HG03520 (cell line): ENCODE measurements around the gene CRP.
"Not testable (repeated sequence)": the region's sequence is repeated elsewhere in the genome, so short reads cannot be mapped to it uniquely, and the experiment has no call there.

ENCODE experiments used
- ATAC-seq: cut with Tn5 transposase; IDR thresholded peaks from one replicate; pipeline ENCODE4 v1.9.1; 2021; ENCODE audit warnings: mild to moderate bottlenecking, moderate library complexity; ENCODE audit not compliant: unreplicated experiment

Gene CRP, protein sequence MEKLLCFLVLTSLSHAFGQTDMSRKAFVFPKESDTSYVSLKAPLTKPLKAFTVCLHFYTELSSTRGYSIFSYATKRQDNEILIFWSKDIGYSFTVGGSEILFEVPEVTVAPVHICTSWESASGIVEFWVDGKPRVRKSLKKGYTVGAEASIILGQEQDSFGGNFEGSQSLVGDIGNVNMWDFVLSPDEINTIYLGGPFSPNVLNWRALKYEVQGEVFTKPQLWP

DNA sequence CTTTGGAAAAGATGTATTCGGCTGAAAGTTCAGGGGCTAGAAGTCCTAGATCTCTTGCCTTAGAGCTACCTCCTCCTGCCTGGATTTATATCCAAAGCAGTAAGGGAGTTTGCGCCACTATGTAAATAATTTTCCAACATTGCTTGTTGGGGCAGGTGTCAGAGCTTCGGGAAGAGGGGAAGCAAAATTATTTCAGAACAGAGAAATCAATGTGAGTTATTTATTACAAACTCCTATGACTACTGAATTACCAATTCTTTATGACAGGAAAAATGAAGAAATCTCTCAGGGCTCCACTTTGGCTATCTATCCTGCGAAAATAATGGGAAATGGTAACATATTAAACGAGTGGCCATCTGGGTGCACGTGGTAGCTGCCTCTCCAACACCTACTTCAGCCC, at the start of gene CRP:
Gene CRP, minus strand, starts transcription at position 61 of the 400 bp plus-strand sequence. CDS start 104 bp downstream, outside the sequence.
- ATAC-seq: no peak

DNA sequence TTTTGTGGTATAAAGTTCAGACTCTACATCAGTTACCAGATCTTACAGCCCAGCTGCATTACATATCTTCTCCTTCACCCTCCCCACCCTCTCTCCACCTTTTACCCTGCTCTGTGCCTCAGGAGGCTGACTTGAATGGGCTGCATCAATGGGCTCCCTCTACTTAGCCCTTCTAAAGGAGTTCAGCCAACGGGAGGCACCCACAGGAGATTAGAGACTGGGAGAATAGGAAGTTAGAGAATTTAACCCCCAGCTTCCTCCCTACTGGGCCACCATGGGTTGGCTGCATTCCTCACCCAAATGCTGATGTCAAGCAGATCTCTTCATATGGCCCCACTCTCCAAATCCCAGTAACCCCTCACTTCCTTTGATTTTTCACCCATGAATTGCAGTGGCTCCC, 49.3 kb upstream of the CRP start:
- no peak for ATAC-seq

DNA sequence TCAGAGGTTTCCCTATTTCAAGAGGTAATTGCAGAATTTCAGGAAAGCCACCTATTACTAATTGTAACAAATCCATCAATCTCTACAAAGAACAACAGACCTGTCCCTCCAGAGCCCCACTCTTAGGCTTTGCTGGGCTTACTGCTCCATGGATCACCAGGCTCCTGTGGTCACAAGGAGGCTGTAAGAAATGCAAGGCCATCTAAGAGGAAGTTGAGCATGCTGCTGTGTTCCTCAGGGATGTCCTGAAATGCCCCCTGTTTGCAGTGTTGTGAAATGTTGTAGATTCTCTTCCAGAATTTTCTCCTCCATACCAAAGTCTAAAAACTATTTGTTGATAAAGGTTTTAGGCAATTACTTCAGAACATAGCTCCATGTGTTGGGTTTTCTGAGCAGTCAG, 42.0 kb upstream of the CRP start:
- no peak for ATAC-seq

DNA sequence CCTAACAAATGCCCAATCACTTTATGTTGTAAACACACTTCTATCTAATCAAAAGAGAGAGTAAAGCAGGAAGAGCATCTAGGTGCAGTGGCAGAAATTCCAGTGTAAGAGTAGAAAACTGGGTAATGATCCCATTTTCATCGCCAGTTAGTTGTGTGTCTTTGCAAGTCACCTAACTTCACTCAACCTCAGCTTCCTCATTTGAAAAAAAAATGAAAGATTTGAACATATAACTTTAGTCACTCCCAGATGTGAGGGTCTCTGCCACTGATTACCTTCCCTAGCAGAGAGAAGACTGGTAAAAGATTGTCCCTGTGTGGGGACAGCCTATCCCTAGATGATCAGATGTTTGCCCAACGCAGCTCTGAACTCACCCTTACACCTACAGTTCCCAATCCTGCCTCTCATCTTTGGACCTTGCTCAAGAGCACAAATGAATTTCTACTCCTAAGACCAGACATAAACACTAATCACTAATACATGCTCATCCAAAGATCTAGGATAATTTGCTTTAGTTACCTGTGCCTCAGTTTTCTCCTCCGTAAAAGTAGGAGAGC, 41.1 kb upstream of the CRP start:
- ATAC-seq: no peak

DNA sequence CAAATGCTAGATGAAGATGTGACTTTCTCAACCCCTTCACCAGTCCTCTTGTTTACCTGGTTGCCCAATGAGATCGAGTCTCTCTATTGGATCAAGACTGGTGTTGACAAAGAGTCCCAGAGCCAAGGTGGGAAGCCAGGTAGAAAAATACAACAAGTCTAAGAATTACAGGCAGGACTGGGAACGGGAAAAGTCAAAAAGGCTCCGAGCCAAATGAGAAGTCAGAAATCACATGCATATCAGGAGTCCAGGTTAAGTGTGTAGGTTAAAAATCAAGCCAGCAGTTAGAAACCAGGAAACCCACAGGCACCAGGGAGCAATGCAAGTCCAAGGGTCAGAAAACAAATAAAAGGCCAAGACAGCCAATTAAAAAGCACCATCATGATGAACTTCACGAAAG, 39.0 kb upstream of the CRP start:
- no peak for ATAC-seq

DNA sequence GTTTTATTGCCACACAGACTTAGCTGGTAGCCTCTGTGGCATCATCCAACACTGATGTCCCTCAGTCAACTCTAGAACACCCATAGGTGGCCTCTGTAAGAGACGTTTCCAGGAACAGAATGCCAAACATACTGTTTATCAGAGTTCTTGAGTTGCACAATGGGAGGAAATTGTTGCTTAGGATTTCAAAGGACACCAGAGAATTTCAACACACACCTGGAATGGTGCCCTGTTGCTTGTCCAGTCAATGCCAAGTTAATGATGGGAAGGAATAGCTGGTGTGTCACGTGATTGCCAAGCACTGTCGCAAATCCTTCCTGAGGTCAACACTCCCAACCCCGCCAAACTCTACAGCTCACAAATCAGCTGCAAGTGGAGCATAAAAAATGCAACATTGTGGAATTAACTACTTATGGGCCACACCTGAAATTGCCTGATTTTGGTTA, 37.8 kb upstream of the CRP start:
- no peak for ATAC-seq

DNA sequence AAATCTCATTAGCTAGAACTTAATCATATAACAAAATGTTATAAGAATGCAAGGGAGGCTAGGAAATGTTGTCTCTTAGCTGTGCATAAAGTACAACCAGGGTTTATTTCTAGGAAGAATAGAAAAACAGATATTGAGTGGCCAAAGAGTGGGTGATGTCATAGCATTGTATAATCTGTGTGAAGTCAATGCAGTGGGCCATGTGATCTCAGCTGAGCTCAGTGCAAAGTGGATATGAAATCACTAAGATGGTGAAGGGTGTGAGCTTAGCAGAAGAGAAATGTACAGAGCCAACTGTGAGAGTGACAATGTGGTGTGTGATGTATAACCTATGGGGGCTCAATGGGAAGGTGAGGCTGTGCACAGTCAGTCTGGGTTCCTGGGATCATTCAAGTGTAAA, 36.6 kb upstream of the CRP start:
- no peak for ATAC-seq

DNA sequence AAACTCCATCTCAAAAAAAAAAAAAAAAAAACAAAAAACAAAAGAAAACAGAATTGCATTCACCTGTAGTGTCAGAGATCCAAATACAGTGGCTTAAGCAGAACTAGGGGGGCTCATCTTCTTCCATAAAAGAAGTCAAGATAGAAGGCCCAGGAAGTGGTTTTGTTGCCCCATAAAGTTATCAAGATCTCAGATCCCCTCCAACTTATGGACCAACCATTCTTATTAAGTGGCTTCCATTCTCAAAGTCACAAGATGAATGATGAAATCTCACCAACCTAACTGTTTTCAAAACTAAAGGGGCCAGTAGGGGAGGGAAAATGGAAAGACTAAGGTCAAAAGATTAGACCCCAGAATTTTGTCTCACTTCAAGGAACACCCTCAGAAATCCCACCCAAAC, 36.2 kb upstream of the CRP start:
- no peak for ATAC-seq

DNA sequence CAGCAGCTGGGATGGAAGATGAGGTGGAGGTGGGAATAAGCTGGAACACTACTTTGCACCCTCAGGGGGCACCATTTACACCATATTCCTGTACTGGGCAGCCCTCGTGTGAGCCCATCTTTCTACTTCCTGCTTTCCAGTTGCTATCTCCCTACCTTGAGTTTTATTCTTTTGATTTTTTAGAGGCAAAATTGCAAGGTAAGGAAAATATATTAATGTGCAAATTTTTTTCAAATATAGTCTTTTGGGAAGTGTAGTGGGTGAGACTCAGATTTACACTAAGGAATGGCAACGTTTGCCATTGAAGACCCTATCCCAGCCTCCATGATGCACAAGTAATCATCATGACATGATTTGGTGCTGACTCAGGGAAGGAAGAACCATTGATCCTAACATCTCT, 35.2 kb upstream of the CRP start:
- ATAC-seq: no peak

DNA sequence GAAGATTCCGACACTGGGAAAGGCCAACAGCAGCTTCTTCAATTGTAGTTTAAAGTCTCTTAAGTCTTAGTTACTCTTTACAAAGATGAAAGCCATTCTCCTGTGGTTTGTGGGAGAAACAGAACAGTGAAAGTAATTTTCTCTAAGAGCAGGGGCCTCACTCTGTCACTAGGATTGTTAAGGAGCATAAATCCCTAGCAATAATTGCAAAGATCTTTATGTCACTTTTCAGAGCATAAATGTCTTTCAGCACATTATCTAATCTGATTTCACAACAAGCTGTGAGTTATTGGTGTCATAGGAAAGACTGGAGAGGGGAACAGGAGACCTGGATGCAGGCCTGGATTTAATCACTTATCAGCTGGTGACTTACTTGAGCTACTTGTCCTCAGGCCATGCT, 34.0 kb upstream of the CRP start:
- no peak for ATAC-seq

DNA sequence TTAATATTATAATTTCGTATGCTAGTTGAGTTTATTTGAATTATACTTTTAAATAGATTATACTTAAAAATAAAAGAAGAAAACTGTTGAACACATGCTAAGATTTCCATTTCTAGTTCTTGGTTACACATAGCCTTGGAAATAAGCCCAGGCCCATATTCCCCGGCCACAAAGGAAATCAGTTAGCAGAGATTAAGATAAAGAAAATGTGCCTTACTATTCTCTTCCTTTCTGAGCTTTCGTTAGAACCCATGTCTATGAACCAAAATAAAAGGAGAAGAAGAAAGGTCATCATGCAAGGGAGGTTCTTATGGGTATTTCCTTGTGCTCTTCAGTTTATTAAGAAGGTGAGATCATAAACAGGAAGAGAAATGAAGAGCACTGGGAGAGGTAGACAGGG, 32.3 kb upstream of the CRP start:
- no peak for ATAC-seq

DNA sequence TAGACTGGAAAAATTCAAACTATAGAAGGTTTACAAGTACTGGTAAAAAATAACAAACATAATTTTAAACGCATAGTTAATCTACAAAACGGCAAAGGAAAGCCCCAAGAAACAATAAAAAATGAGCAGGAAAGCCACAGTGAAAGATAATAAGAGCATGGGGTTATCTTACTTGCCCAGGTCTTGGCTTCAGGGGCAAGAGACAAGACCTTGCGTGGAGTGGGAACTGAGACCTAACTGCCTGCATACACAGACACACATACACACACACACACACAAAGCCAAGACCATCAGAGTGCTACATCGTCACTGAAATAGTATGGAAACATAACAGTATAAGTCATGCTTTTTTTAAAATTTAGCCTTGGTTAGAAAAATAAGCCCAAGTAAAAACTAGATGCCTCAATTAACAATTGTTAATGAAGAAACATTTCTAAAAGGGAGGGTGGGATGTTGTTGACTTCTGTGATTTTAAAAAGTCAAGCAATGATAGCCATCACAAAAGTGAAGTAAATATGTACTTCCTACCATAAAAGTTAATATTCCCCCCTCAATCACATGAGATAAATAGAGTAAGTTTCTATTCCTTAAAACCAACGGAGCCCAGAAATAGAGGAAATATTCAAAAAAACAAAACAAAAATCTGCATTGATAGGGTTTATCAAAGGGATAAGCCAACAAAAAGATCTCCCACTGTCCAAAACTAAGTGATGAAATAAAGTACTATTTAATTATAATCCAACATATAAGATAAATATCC, 29.4 kb upstream of the CRP start:
- ATAC-seq: no peak

DNA sequence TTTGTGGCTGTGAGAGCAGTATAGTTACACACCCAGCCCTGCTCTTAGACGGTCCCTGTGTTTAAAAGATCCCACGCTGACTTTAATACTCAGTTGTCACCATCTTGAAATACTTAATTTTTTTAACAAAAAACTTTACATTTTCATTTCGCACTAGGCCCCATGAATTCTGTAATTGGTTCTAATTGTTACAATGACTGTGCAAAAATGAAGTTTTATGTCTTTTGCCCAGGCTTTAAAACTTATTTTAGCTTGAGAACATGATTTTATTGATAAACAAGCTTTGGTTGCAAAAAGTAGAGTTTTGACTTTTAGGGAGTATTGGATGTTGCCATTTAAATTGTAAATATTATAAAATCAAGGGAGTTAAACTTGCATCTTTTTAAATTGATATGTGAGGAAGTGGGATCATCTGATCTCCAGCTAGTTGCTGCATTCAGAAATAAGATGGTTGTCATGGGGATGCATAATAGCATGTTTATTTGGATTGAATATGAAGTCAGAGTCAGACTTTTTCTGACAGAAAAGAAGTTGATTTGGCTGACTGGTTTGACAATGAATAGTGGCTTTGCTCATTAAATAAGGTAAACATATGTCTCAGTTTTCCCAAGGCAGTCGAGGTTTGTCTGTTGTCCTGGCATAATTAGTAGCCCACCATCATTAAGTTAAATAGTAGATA, 23.0 kb upstream of the CRP start:
- no peak for ATAC-seq

DNA sequence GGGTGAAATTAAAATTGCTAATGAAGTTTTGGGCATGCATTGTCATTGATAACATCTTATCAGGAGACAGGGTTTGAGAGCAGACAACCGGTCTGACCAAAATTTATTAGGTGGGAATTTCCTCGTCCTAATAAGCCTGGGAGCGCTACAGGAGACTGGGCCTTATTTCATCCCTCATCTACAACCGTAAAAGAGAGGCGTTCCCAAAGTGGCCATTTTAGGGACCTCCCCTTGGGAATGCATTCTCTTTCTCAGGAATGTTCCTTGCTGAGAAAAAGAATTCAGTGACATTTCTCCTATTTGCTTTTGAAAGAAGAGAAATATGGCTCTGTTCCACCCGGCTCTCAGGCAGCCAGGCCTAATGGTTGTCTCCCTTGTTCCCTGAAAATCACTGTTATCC, 8.8 kb upstream of the CRP start:
- not testable (repeated sequence) for ATAC-seq

DNA sequence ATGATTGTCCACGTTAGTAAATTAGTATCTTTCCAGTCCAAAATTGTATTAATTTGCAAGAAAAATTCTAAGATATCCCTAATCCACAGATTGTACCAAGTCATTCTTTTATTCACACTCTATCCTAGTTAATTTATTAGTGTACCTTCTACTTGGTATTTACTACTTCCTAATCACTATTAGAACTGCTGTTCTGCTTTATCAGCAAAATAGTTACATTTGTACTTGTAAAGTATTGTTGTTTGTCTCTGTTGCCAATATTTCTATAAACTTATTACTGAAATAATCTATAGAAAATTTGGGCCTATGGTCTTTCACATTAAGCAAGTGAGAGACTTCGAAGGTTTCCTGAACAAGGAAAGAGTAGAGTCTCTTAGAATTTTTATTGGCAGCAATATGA, 5.6 kb upstream of the CRP start:
- no peak for ATAC-seq

DNA sequence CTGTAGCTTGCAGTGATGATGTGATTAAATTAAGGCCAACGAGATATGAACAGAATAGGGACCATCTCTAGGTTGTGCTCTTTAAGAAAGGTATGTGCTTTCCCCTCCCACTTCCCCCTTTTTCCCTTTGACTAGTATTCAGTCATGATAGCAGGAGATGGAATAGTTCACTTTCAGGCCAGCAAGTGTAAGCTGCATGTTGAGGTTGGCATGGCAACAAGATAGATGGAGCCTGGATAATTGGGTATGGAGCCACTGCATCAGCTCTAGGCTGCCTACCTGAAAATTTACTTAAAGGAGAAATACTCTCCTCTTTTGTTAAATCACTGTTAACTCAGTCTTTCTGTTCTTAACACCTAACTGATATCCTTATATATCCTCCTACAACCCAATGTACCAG, 1.5 kb upstream of the CRP start:
- ATAC-seq: no peak

DNA sequence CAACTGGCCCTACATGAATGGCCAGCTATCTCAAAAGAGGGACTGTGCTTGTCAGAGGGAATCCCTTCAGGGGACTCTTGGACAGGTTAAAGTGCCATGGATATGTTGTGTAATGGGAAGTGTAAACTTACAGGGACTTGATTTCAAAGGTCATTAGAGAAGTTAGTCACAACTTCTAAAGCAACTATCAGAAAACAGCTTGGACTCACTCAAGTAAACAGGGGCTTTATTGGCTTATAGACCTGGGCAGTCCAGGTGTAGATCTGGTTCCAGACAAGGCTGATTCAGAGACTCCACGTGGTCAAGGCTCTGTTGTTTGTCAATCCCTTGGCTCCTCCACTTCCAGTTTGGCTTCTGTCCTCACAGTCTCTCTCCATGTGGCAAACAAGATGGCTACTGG, 2.3 kb downstream of the CRP start:
- ATAC-seq: no peak

DNA sequence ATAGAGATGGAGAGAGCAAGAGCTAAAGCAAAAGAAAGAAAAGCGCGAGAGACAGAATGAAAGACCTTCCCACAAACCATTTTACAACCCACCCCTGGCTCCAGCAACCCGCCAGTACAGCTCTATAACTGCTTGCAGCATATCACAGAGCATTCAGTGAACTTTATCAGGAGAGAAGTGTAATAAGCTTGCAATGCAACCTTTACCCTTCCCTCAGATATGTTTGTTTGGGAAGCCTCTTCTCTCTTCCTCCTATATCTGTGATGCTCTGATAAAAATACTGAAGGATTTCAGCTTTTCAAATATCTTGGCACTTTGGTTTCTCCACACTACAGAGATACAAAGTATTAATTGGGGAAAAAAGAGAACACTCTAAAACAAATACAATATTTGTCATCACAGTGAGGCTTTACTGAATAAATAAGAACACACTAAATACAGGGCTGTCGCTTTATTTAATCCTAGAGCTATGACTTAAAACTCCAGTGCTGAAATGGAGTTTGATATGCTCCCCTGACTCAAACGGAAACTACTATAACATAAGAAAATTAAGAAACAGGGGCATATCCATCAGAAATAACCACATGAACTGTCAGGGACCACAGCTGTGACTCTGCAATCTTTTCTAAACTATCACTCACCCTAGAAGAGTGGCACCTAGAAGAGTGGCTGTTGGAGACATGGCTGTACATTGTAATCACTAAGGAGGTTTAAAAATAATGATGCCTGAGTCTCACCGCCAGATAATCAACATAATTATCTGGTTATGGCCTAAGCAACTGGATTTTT, 6.7 kb downstream of the CRP start:
- no peak for ATAC-seq

DNA sequence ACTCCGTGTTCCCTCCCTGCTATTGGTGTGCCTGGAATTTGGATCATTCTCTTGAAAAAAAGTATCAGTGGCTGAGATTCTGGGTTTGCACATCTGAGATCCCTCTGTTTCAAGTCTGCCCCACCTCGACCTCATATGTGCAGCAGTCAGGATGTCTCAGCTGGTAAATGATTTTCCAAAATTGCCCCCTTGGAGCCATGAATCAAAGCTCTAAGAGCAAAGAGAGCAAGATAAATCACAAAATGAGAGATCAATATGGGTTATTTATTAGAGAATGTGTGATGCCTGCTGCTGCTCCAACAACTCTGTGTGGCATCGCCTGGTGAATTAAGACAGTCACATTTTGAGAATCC, 8.5 kb downstream of the CRP start:
- ATAC-seq: no peak

DNA sequence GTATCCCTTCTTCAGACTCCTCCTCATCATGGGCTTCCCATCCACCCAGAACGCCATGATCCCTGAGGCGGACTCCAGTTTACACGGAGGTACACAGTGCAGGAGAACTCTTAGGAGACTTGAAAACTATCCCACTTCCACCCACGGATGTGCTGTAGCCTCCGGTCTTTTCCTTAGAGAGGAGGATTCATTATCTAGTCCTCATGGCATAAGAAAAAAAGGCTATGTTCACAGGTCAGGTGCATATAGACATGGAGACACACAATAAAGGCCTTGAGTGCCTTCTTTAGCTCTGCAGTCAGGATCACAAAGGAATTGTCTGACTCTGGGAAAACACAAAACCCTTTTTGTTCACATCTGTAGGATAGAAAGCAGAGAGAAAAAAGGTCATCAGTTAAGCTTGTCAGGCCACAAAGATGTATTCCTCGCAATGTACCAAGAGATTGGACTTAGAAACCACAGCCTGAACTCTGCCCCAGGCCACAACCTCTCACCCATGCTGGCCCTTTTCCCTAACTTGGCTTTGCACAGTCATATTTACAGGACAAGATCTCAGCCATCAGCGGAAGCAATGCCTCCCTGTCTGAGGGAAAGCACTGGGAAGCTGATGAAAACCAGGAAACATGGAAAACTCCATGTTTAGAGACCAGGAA, 9.0 kb downstream of the CRP start:
- no peak for ATAC-seq

DNA sequence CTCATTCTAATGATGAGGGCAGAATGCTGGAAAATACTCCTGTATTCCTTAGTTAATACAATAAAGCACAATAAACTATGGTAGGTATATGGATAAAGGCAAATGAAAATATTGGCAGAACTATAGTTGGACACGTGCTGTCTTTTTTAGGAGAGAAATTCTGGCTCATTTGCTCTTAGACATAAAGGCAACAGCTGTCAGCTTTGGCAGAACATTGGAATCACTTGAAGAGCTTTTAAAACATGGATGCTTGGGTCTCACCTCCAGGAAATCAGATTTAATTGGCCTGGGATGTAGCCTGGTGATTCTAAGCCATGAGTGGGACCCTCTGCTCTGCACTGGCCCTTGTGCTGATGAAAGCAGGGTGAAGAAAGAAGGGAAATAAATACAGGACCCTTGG, 9.9 kb downstream of the CRP start:
- no peak for ATAC-seq
